Choroid plexus epithelial cell (primary cell): Measurements from ENCODE around the gene PLA2G12A.
A peak's percentile ranks its signal among the peaks of the same experiment; 100 is the strongest.

Experiments used
- DNase-seq: peaks from one replicate; pipeline ENCODE4 v3.0.0-alpha.2; 2010; ENCODE audit warnings: low read depth
- H3K4me3 ChIP-seq: 2 replicates; pipeline ENCODE4 v1.5.1; 2011; ENCODE audit warnings: low read depth, mild to moderate bottlenecking, control low read depth, low read length, moderate library complexity
- TF ChIP-seq, protein P1 (sequence below): conservative IDR thresholded peaks from 2 replicates; pipeline ENCODE4 v1.5.1; 2011; ENCODE audit warnings: low read depth, mild to moderate bottlenecking, control low read depth, inconsistent platforms, low read length, moderate library complexity

The PLA2G12A gene

DNA sequence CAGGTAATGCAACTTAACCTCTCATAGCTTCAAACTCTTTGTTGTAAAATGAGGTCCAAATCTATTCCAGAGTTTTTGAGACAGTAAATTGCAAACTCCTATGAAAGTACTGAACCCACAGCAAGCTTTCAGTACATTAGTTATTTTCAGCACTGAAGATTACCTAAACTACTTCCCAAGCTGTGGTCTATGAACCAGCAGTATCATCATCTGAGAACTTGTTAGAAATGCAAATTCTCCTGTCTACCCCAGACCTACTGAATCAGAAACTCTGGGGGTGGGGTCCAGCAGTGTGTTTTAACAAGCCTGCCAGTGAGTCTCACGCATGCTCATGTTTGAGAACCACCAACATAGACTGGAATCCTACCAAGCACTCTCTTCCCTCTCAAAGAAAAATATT, 20.9 kb downstream of the PLA2G12A start:
- H3K4me3 ChIP-seq = no peak overlapping the region
- DNase-seq = no peak
- TF ChIP-seq, protein P1, sequence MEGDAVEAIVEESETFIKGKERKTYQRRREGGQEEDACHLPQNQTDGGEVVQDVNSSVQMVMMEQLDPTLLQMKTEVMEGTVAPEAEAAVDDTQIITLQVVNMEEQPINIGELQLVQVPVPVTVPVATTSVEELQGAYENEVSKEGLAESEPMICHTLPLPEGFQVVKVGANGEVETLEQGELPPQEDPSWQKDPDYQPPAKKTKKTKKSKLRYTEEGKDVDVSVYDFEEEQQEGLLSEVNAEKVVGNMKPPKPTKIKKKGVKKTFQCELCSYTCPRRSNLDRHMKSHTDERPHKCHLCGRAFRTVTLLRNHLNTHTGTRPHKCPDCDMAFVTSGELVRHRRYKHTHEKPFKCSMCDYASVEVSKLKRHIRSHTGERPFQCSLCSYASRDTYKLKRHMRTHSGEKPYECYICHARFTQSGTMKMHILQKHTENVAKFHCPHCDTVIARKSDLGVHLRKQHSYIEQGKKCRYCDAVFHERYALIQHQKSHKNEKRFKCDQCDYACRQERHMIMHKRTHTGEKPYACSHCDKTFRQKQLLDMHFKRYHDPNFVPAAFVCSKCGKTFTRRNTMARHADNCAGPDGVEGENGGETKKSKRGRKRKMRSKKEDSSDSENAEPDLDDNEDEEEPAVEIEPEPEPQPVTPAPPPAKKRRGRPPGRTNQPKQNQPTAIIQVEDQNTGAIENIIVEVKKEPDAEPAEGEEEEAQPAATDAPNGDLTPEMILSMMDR = no peak

GRCh38 chr4:109708435-109708834, 21.4 kb downstream of the PLA2G12A start:
- TF ChIP-seq, protein P1 = no peak
- H3K4me3 ChIP-seq = no peak overlapping the region
- no peak for DNase-seq

GRCh38 chr4:109703664-109704361, 26.1 kb downstream of the PLA2G12A start:
- H3K4me3 ChIP-seq = peak overlapping the region; percentile 84
- DNase-seq = peak; percentile 29
- TF ChIP-seq, protein P1 = no peak

DNA sequence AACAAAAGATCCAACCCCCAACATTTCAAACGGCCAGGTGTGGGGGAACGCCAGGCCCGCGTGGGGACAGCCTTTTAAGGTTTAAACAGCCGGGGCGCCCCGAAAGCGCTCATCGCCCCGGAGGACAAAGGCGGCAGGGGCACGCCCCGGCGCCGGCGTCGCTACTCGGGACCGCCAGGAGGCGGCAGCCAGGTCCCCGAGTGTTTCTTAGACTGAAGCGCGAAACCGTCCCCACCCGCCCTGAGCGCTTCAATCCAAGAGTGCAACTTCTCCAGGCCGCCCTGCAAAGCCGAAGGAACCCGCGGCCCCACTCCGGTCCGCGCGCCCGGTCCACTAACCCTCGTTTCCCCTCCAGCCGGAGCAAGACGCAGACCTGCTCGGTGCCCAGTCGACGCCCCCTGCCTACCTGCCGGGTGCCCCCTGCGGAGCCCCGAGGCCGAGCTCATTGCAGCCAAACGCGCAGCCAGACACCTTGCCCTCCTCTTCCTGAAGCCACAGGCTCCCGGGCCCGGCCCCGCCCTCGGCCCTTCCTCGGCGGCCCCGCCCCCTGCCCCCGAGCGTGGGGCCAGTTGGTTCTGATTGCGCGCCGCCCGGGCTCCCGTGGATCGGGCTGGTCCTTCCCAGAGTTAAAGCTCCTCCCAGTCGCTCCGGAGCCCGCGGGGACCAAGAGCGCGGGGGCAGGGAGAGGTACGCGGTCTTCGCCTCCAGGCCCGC, 26.8 kb downstream of the PLA2G12A start, which contains the start of gene CASP6:
Gene CASP6 (minus strand): TSS at position 496 of the 714 bp plus-strand sequence. CDS start 50 bp downstream, at position 446.
- TF ChIP-seq, protein P1 = peak; percentile 66
- DNase-seq = peak; percentile 78
- peak within 1 kb of the TSS; percentile 84 for H3K4me3 ChIP-seq

DNA sequence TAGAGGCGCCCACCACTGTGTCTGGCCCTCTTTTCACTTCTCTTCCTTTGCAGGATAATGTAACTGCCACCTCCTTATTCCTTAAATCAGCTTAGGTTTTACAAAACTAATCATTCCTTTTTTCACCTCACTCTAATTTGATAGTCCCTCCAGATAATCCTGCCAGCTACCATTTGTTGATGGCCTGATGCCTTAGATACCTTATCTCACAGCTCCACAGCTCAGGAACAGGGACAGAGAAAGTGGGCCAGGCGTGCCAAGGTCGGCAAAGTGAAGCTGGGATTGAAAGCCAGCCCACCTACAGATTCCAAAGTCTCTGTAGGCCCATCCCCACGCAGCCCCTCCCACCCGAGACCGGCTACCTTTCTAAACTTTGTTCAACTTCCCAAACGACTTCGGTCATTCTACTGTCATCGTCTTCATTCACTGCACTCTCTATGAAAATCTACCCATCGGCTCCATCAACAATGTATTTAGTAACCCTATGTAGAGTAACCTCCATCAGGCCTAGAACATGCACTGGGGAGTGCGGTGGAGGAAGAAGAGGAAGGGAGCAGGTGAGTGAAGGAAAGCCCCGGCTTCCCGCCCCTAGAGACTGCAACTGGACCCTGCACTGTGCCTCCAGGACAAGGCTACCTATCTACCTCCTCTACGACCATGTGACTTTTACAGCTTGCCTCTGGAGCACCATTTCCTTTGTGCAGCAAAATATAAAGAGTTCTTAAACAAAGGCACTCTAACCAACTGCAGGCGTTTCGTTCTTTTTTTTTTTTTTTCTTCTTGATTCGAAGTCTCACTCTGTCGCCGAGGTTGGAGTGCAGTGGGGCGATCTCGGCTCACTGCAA, 28.1 kb downstream of the PLA2G12A start:
- TF ChIP-seq, protein P1 = no peak
- DNase-seq = peak; percentile 15
- peak overlapping the region; percentile 84 for H3K4me3 ChIP-seq

DNA sequence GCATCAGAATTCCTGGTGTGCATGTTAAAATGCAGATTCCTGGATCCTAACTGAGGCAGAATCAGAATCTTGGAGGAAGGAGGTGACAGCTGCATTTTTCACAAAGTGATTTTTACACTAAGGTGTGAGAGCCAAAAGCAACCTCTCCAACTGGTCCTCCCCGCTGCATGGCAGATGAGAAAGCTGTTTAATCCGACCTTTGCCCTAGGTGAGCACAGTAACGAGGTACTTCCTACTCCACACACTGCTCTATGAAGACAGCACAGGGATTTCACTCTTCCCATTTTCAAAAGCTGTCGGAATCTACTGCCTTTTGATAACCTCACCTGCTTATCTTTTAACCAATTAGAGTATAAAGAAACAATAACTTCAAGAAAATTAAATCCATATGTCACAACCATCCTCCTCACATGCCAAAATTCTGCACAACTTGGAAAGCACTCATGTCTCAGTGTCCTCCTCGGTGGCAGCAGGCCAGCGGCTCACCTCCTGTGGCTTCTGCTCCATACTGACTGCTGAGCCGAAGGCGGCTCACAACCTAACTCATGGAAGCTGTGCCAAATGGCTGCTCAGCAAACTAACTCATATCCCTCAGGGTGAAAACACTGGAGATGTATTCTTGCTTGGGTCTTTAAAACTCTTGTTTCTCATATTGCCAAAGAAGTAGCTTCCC, 30.2 kb downstream of the PLA2G12A start:
- no peak overlapping the region for H3K4me3 ChIP-seq
- TF ChIP-seq, protein P1 = no peak
- DNase-seq = peak; percentile 62
